Gastroesophageal sphincter (tissue), 3 donors: ENCODE measurements around the gene RDH11.

Experiments used
- POLR2A ChIP-seq, 2 donors: fragments of 450-650 bp; IDR thresholded peaks; one replicate each; pipeline ENCODE4 v1.6.1; 2017; ENCODE audit warnings: antibody characterized with exemption in 2 of 2, mild to moderate bottlenecking in 2 of 2, moderate library complexity in 1 of 2
- TF ChIP-seq, protein P1 (sequence below), 4 experiments: fragments of 200-600 bp in 2 of 4; fragments of 450-650 bp in 2 of 4; sonication (generic) in 1 of 4; IDR thresholded peaks; one replicate each; pipeline ENCODE4 v1.5.1; 2017 to 2019; ENCODE audit warnings: antibody characterized with exemption in 4 of 4, mild to moderate bottlenecking in 2 of 4, moderate library complexity in 2 of 4

DNA sequence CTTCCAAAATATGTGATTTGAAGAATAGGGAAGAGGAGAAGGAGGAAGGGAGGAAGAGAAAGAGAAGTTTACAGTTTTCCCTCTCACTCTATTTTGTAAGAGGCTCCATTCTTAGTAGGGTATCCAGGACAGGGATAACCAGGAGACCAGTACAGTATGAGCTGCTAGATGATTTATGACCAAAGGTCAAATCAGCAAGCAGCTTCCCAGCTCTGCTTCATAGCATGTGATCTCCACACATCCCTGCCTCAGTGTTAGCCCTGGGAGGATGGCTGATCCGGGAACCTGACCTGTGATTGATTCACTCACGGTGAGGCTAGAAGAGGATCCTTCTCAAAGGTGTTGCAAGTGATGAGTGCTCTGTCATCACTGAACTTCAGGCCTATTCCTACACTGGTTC lies 22.7 kb upstream of the RDH11 start:
- TF ChIP-seq, protein P1, sequence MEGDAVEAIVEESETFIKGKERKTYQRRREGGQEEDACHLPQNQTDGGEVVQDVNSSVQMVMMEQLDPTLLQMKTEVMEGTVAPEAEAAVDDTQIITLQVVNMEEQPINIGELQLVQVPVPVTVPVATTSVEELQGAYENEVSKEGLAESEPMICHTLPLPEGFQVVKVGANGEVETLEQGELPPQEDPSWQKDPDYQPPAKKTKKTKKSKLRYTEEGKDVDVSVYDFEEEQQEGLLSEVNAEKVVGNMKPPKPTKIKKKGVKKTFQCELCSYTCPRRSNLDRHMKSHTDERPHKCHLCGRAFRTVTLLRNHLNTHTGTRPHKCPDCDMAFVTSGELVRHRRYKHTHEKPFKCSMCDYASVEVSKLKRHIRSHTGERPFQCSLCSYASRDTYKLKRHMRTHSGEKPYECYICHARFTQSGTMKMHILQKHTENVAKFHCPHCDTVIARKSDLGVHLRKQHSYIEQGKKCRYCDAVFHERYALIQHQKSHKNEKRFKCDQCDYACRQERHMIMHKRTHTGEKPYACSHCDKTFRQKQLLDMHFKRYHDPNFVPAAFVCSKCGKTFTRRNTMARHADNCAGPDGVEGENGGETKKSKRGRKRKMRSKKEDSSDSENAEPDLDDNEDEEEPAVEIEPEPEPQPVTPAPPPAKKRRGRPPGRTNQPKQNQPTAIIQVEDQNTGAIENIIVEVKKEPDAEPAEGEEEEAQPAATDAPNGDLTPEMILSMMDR (IDR thresholded peaks at IDR 0.05): no peak
- TF ChIP-seq POLR2A (IDR thresholded peaks at IDR 0.05): no peak
